Measurements from ENCODE around the gene ATP6V1C2.

GRCh38 chr2:10764096-10764785 lies 42.8 kb downstream of the ATP6V1C2 start:
- TF ChIP-seq RNF2 (IDR thresholded peaks at IDR 0.05; ENCODE audit: borderline replicate concordance, low read depth) (no peak), POLR2AphosphoS2 (conservative IDR thresholded peaks at IDR 0.05; ENCODE audit: low read length) (no peak), JUN (IDR thresholded peaks at IDR 0.05) (no peak), CTCF (IDR thresholded peaks at IDR 0.05) (no peak), NFE2L2 (conservative IDR thresholded peaks at IDR 0.05; ENCODE audit: low read length) (no peak), POLR2A (IDR thresholded peaks at IDR 0.05; ENCODE audit: low read length) (no peak), CEBPB (IDR thresholded peaks at IDR 0.05) (no peak)
